ENCODE data around the gene SLC7A8. TPM values are rescaled to one million over a fixed set of nuclear protein-coding genes. Genes with fewer than 3 reads are reported as not detected.
A peak's percentile ranks its signal among the peaks of the same experiment; 100 is the strongest.

The SLC7A8 gene
- total and polyA plus RNA-seq, 11 donors, result 7.3 to 34.1 (median 14.2) TPM

DNA sequence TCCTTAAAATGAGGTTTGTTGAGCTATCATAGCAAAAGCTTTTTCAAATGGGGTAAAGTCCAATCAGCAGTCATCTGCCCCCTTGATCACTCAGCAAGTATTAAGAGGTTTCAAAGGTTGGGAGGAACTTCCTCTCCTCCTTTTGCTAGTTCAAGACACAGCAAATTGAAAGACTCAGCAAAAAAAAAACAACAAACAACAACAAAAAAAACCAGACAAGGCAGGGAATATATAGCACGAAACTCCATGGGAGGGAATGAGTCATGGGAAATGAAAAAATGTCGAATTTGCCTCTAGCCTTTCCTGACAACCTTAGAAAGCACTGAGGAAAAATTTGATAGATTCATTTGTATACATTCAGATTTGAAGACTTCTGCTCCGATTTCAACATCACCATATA is 1.6 kb upstream of the SLC7A8 start:
- peaks cover 0 to 14% (median 0%) of the 10 kb centered on the region in 9 donors for H3K27me3 ChIP-seq
- intact Hi-C loops (cut with DNase I), result no loop called here
- DNase-seq, result no peak
- no peak for ATAC-seq
- peaks cover 0 to 26% (median 9%) of the 10 kb centered on the region in 12 donors for H3K4me1 ChIP-seq
- no peaks in the 10 kb centered on the region for H3K9me3 ChIP-seq
- TF ChIP-seq, protein P1, sequence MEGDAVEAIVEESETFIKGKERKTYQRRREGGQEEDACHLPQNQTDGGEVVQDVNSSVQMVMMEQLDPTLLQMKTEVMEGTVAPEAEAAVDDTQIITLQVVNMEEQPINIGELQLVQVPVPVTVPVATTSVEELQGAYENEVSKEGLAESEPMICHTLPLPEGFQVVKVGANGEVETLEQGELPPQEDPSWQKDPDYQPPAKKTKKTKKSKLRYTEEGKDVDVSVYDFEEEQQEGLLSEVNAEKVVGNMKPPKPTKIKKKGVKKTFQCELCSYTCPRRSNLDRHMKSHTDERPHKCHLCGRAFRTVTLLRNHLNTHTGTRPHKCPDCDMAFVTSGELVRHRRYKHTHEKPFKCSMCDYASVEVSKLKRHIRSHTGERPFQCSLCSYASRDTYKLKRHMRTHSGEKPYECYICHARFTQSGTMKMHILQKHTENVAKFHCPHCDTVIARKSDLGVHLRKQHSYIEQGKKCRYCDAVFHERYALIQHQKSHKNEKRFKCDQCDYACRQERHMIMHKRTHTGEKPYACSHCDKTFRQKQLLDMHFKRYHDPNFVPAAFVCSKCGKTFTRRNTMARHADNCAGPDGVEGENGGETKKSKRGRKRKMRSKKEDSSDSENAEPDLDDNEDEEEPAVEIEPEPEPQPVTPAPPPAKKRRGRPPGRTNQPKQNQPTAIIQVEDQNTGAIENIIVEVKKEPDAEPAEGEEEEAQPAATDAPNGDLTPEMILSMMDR (IDR thresholded peaks at IDR 0.05), result no peak
- no peak for TF ChIP-seq POLR2A (IDR thresholded peaks at IDR 0.05)
- H3K27ac ChIP-seq, result no peak overlapping the region
- H3K4me3 ChIP-seq, result no peak overlapping the region
- H3K36me3 ChIP-seq, result no peaks in the 10 kb centered on the region
- WGBS, 4 donors, result 61 to 76% (median 64%) methylated on average over 3 of the region's 3 CpGs

DNA sequence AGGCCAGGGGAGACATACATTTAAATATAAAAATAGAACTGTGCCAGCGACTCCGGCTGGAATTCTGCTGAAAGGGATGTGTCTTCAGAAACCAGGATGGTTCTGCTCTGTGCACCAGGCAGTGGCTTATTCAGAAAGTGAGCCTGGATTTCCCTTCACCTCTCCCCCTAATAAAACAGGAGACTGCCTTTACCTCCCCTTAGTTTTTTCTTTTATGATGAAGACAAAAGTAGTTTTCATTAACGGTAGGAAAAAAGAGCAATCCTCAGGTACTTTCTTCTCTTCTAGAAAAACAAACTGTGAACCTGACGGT is 346 bp downstream of the SLC7A8 start:
- H3K27me3 ChIP-seq, result peaks cover 0 to 14% (median 0%) of the 10 kb centered on the region in 9 donors
- intact Hi-C loops (cut with DNase I), result loop anchor here in 2 of 10 donors (1.0 to 2.0 kb wide), 3 partner anchors 28 to 62 kb away; no protein-coding TSS in a partner anchor
- no peak for DNase-seq
- TF ChIP-seq, protein P1 (IDR thresholded peaks at IDR 0.05), result no peak
- no peak for TF ChIP-seq POLR2A (IDR thresholded peaks at IDR 0.05)
- no peaks in the 10 kb centered on the region for H3K36me3 ChIP-seq
- H3K4me1 ChIP-seq, result peaks cover 0 to 31% (median 9%) of the 10 kb centered on the region in 12 donors
- WGBS, 4 donors, result 1 to 2% (median 1%) methylated on average over 4 of the region's 4 CpGs
- peak overlapping the region in 3 of 12 donors; percentile 34 to 51 (median 40) for H3K27ac ChIP-seq
- no peaks in the 10 kb centered on the region for H3K9me3 ChIP-seq
- peak overlapping the region; percentile 30 to 67 (median 56) for H3K4me3 ChIP-seq
- peak in 2 of 4 donors; percentile 44 to 51 for ATAC-seq

DNA sequence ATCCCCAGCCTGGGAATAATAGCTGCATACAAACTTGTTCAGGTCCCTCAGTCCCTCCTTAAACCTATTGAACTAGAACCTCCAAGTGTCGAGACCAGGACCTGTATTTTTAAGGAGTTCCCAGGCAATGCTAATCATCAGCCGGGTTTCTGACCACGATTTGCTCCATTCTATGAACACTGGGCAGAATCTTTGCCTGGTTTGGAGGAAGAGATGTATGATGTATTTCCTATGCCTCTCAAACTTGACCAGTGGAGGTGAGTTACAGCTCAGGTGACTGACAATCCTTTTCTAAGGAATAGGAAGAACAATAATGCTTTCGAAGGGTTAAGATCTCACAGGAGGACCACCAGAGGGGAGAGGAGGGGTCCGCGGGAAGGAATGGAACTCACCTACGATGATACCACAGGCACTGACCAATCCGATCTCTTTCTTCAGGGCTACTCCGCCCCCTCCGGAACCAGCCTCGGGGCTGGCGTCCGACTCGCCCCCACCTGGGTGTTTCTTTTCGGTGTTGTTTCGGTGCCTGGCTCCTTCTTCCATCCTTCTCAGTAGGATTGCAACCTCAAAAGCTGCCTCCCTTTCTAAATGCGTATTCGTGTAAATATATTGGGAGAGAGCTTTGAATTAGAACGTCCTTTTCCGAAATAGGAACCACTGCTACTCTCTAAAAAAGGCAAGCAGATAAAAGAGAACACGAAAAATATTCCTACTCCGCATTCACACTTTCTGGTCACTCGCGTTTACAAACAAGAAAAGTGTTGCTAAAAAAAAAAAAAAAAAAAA is 895 bp downstream of the SLC7A8 start:
- 1 to 4% (median 2%) methylated on average over 24 of the region's 24 CpGs for WGBS, 4 donors
- Histone ChIP-seq H3K4me3 (peak overlapping the region; percentile 30 to 67 (median 56)), H3K4me1 (peaks cover 0 to 31% (median 9%) of the 10 kb centered on the region in 12 donors), H3K36me3 (no peaks in the 10 kb centered on the region), H3K27me3 (peaks cover 0 to 14% (median 0%) of the 10 kb centered on the region in 9 donors), H3K27ac (peak overlapping the region in 3 of 12 donors; percentile 16 to 51 (median 34)), H3K9me3 (no peaks in the 10 kb centered on the region)
- peak; percentile 62 to 79 (median 78) for ATAC-seq
- peak in 3 of 5 donors; percentile 23 to 68 (median 42) for DNase-seq
- TF ChIP-seq, protein P1 (IDR thresholded peaks at IDR 0.05), result no peak
- TF ChIP-seq POLR2A (IDR thresholded peaks at IDR 0.05), result no peak
- intact Hi-C loops (cut with DNase I), result loop anchor here in 3 of 10 donors (1.0 to 2.0 kb wide), 3 partner anchors 28 to 62 kb away; no protein-coding TSS in a partner anchor

DNA sequence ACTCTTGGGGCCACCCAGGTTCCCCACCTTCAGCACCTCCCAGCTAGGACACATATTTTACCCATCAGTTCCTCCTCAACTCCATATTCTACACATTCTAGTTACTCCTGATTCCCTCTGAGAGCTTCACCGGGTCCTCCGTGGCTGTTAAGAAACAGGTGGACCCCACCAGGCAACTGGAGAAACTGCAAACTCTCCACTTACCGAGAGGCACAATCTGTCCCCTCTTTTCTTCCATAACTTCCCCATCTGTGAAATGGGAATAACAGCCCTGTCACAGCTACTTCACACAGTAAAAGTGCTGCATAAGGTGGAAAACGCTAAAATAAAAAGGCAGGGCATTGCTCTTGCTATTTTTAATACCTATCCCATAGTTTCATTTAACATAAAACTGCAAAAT is 1.5 kb downstream of the SLC7A8 start:
- WGBS, 4 donors, result 24 to 41% (median 31%) methylated on average over 4 of the region's 4 CpGs
- no peak for ATAC-seq

More for the DNA sequence above, 1.5 kb downstream of the SLC7A8 start:
- intact Hi-C loops (cut with DNase I), result loop anchor here in 3 of 10 donors (1.0 to 2.0 kb wide), 3 partner anchors 27 to 61 kb away; no protein-coding TSS in a partner anchor
- Histone ChIP-seq H3K9me3 (no peaks in the 10 kb centered on the region), H3K36me3 (no peaks in the 10 kb centered on the region), H3K27me3 (peaks cover 0 to 14% (median 0%) of the 10 kb centered on the region in 9 donors), H3K4me3 (peak overlapping the region; percentile 30 to 67 (median 56)), H3K4me1 (peaks cover 0 to 31% (median 9%) of the 10 kb centered on the region in 12 donors), H3K27ac (peak overlapping the region in 1 of 12 donors; percentile 21)
- no peak for TF ChIP-seq POLR2A (IDR thresholded peaks at IDR 0.05)
- TF ChIP-seq, protein P1 (IDR thresholded peaks at IDR 0.05), result no peak
- DNase-seq, result no peak

Measured in heart left ventricle (tissue), 16 donors.